Measurements from ENCODE around the gene SLC12A7.
"Not testable (repeated sequence)": the region's sequence is repeated elsewhere in the genome, so short reads cannot be mapped to it uniquely, and the experiment has no call there.

DNA sequence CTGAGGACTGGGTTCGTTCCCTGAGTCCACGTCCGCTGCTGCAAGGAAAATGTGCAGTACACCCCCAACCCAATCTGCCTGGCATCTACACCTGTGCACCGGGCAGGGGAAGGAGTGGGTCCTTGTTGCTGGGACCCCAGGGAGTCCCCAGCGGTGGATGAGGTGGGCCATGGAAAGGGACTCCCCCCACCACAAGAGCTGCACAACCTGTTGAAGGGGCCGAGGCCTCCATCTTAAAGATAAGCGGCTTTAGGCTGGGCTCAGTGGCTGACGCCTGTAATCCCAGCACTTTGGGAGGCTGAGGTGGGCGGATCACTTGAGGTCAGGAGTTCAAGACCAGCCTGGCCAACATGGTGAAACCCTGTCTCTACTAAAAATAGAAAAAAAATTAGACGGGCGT lies 111.0 kb downstream of the SLC12A7 start:
- TF ChIP-seq EZH2 (IDR thresholded peaks at IDR 0.05); POLR2AphosphoS5 (IDR thresholded peaks at IDR 0.05; ENCODE audit: borderline replicate concordance, low read depth, low read length); FOXP2 (optimal IDR thresholded peaks at IDR 0.05; ENCODE audit: control extremely low read depth, extremely low read length, insufficient read depth): not testable (repeated sequence)

Measured in SK-N-MC (cell line).